Fibroblast of mammary gland (primary cell): Measurements from ENCODE around the gene DOK6.
"Not testable (repeated sequence)": the region's sequence is repeated elsewhere in the genome, so short reads cannot be mapped to it uniquely, and the experiment has no call there.

ENCODE experiments used
- DNase-seq: peaks from one replicate; pipeline ENCODE4 v3.0.0-alpha.2; 2010; ENCODE audit warnings: low read depth
- H3K4me3 ChIP-seq: 2 replicates; pipeline ENCODE4 v1.5.1; 2011; ENCODE audit warnings: low read depth, mild to moderate bottlenecking, low read length, moderate library complexity; ENCODE audit not compliant: control insufficient read depth
- CTCF ChIP-seq: conservative IDR thresholded peaks from 2 replicates; pipeline ENCODE4 v1.5.1; 2011; ENCODE audit warnings: low read depth, low read length, inconsistent platforms; ENCODE audit not compliant: control insufficient read depth, insufficient read depth

Gene DOK6

GRCh38 chr18:69400253-69400975 is at the start of gene DOK6:
DOK6 (plus strand) TSS chr18:69400888.
- H3K4me3 ChIP-seq: peak within 1 kb of the TSS; percentile 57
- TF ChIP-seq CTCF: no peak
- peak; percentile 63 for DNase-seq

- DNase-seq: no peak
- TF ChIP-seq CTCF: no peak
- H3K4me3 ChIP-seq: no peak overlapping the region
These were observed 47.7 kb upstream of the DOK6 start for GRCh38 chr18:69353023-69353422.

GRCh38 chr18:69357590-69357989 is 43.1 kb upstream of the DOK6 start:
- no peak for DNase-seq
- no peak for TF ChIP-seq CTCF

GRCh38 chr18:69358212-69358895 is 42.3 kb upstream of the DOK6 start:
- no peak for DNase-seq
- no peak overlapping the region for H3K4me3 ChIP-seq
- TF ChIP-seq CTCF: no peak

More at GRCh38 chr18:69357590-69357989, 43.1 kb upstream of the DOK6 start:
- no peak overlapping the region for H3K4me3 ChIP-seq

GRCh38 chr18:69359768-69360167 is 40.9 kb upstream of the DOK6 start:
- H3K4me3 ChIP-seq, DNase-seq: not testable (repeated sequence)

- no peak for DNase-seq
- no peak overlapping the region for H3K4me3 ChIP-seq
- no peak for TF ChIP-seq CTCF
These were observed 35.8 kb upstream of the DOK6 start for GRCh38 chr18:69364930-69365329.

GRCh38 chr18:69365658-69366057 is 35.0 kb upstream of the DOK6 start:
- DNase-seq: no peak
- no peak for TF ChIP-seq CTCF

More at GRCh38 chr18:69365658-69366057, 35.0 kb upstream of the DOK6 start:
- H3K4me3 ChIP-seq: no peak overlapping the region
